Fibroblast of peridontal ligament (primary cell): ENCODE measurements around the gene SMIM5.

Source experiments
- DNase-seq: peaks from one replicate; pipeline ENCODE4 v3.0.0-alpha.2; 2010; ENCODE audit errors: extremely low read depth

The SMIM5 gene

DNA sequence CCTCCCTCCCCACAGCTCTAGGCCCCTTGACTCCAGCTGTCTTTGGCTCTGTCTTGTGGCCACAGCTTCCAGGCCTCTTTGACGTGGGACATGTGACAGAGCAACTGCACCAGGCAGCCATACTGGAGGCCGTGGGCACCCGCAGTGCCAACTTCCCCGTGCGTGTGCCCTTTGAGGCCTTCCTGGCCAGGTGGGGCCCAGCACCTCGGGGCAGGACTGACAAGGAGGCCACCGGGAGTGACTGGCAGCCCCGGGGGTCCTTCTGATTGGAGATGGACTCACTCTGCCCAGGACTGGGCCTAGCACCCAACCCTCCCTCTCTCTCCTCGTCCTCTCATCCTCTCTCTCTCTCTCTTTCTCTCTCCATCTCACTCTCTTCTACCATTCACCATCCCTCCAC is 30.1 kb upstream of the SMIM5 start:
- DNase-seq, result no peak

DNA sequence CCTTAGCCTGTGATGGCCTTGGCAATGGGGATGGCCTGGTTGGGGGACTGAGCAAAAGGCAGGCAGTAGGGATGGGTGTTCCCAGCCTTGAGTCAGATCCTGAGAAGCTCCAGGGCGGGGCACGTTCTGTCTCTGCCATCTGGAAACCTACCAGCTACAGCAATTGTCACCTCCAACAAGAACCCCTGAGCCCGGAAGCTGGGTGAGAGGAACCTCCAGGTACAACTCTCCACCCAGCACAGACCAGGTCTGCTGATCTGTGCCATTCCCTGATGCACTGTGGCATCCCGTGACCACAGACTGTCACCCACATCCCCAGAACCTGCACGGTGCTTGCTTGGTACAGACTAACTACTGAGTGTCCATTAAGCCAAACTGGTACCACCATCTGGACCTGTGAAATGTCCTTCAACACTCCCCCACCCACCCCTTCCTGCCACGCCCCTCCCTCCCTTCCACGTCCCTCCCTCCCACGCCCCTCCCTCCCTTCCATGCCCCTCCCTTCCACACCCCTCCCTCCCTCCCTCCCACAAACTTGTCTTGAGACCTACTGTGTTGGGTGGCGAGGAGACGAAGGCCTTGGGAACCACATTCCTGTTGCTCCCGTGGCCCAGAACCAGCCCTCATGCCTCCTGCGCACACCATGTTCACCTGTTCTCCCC is 29.1 kb upstream of the SMIM5 start:
- DNase-seq, result no peak

GRCh38 chr17:75605790-75606189 is 27.4 kb upstream of the SMIM5 start:
- DNase-seq, result no peak

GRCh38 chr17:75607086-75607485 is 26.1 kb upstream of the SMIM5 start:
- DNase-seq, result no peak

DNA sequence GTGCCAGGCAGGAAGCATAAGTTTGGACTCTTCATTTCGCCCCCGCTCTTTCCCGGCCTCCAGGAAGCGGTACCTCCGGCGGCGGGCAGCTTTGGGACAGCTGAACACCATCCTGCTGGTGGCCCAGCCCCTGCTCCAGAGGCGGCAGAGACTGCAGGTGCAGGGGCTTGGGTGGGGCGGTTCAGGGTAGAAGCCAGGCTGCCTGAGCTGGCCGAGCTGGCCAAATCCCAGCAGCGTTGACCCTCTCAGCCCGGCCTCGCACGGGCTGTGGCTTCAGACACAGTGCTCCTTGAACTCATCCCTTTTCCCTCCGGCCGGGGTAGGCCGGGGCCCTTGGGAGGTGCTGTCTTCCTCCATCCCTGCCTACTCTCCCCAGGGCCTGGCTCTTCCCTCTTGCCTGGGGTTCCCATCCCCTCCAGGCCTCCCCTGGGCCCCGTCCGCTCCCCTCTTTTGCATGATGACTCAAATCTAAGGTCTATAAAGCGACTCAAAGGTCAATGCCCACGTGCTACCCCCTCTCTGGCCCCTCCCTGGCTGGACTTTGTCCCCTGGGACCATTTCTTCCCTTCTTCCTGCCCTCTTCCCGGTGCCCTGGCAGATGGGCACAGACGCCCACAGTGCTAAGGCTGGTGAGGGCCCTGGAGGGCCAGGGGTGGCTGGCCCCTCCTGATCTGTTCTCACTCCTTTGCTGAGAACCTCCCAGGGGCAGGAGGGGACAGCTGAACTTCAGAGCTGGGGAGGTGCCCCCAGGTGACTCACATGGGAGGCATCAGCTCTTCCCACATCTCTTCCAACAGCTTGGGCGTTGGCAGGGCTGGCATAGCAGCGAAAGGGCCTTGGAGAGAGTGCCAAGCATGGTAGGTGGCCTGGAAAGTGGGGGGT is 22.9 kb upstream of the SMIM5 start:
- DNase-seq, result no peak

DNA sequence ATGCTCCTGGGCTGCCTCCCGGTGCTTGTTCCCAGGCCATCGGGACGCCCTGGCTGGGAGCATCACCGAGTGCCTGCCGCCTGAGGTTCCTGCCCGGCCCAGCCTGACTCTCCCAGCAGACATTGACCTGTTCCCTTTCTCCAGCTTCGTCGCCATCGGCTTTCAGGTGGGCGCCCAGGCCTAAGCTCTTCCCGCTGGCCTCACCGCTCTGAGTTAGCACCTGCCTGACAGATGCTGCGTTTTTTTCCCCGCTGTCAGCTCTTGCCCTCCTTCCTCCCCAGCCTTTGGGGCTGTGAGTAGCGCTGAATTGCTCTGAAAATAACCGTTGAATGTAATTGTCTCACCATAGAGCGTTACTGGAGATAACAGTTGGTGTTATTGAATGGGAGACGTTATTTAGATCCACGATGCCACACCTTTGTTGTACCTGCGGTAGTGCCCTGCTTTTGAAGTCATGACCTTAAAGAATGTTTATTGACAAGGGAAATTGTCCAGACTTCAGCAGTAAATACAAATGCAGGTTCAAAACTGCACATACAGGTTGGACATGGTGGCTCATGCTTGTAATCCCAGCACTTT is 21.3 kb upstream of the SMIM5 start:
- DNase-seq, result no peak

DNA sequence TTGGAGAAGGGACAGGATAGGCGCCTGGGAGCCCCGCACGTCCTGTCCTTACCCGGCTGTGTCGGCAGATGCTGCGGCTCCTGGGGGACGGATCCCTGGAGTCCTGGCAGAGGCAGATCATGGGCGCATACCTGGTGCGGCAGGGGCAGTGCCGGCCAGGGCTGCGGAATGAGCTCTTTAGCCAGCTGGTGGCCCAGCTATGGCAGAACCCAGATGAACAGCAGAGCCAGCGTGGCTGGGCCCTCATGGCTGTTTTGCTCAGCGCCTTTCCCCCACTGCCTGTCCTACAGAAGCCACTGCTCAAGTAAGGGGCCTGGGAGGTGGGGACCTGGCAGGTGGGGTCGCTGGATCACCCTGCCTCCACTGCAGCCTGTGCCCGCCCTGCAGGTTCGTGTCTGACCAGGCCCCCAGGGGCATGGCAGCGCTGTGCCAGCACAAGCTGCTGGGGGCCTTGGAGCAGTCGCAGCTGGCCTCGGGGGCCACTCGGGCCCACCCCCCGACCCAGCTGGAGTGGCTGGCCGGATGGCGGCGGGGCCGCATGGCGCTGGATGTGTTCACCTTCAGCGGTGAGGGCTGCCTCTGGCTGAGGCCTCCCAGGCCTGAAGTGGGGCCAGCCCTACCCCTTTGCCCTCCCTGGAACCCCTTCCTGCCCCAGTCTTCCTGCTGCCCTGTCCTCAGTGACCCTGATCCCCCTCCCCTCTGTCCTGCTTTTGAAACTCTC is 20.2 kb upstream of the SMIM5 start:
- DNase-seq, result no peak

GRCh38 chr17:75614006-75614405 is 19.2 kb upstream of the SMIM5 start:
- DNase-seq, result no peak

DNA sequence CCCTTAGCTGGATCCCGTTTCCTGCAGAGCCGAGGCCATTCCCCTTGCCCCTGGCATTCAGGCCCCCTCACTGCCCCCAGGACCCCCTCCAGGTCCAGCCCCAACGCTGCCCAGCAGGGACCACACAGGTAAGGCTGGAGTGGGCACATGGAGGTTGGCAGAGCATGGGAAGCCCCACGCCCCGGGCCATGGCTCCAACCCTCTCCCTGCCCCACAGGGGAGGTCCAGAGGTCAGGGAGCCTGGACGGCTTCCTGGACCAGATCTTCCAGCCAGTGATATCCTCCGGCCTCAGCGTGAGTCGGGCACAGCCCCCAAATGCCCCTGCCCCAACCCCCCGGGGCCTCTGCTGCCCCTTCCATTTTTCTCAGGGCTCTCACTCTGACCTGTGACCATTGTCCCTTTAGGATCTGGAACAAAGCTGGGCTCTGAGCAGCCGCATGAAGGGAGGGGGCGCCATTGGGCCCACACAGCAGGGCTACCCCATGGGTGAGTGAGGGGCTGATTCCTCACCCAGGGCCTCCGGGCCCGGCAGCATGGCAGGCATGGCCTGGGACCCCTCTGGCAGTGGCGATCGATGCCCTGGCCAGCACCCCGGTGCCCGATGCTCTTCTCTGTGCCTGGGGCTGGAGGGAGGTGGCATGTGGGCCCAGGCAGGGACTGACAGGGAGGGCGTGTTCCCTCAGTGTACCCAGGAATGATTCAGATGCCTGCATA is 18.5 kb upstream of the SMIM5 start:
- DNase-seq, result no peak

DNA sequence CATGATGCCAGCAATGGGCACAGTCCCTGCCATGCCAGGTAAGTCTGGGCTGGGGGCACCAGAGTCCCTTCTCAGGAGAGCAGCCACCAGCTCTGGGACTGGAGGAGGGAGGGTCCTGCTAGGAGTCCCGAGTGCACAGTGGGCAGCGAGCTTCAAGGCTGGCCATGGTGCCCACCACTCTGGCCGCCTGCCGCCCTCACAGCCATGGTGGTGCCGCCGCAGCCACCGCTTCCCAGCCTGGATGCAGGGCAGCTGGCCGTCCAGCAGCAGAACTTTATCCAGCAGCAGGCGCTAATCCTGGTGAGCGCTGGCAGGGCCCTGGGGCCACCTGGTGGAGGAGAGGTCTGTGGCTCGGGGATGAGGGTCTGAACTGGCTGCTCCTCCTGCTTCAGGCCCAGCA is 17.9 kb upstream of the SMIM5 start:
- no peak for DNase-seq

- no peak for DNase-seq
Observed at GRCh38 chr17:75616521-75617122, 16.6 kb upstream of the SMIM5 start.

- DNase-seq, result no peak
Observed at GRCh38 chr17:75617218-75617617, 16.0 kb upstream of the SMIM5 start.

GRCh38 chr17:75617675-75618074 is 15.6 kb upstream of the SMIM5 start:
- DNase-seq, result no peak

DNA sequence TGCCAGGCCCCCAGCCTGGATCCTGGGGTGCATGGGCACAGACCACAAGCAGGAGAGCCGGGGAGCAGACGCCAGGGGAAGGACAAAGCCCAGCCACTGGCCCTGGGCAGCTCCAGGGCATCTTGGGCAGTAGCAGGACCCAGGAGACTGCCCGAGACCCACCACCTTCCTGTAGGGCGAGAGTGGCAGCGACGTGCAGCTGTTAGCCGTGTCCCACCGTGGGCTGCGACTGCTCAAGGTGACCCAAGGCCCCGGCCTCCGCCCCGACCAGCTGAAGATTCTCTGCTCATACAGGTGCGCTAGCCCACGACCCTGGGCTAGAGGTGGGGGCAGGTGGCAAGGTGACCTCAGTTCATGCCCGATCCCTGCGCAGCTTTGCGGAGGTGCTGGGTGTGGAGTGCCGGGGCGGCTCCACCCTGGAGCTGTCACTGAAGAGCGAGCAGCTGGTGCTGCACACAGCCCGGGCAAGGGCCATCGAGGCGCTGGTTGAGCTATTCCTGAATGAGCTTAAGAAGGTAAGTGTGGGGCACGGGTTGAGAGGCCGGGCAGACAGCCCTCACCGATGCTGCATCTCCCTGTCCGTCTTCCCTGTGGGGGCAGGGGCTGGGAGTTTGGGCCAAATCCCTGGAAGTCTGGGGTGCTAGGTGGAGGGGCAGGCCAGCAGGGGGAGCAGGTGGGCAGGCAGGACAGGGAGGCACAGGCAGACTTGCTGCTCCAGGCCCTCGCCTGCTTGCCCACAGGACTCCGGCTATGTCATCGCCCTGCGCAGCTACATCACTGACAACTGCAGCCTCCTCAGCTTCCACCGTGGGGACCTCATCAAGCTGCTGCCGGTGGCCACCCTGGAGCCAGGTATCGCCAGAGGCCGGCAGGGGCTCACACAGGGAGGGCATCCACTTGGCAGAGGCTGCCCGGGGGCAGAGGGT is 13.5 kb upstream of the SMIM5 start:
- DNase-seq, result peak; percentile 10

DNA sequence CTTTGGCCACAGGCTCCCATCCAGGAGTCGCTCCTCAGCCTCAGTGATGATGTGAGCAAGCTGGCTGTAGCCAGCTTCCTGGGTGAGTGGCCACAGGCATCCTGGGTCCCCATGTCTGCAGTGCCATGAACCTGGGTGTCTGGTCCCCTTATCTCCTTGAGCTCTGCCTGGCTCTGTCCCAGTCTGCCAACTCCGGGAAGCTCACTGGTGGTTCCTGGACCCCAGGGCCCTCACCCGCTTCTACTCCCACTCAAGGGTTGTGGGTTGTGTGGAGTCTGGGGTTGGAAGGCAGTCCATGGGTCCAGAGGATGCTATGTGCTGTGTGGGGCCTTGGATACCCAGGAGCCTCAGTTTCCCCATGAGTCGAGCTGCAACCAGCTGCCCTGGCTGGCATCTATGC is 11.7 kb upstream of the SMIM5 start:
- no peak for DNase-seq

- DNase-seq, result no peak
Observed at GRCh38 chr17:75622076-75622475, 11.2 kb upstream of the SMIM5 start.

GRCh38 chr17:75622771-75623273 is 10.4 kb upstream of the SMIM5 start:
- DNase-seq, result no peak

DNA sequence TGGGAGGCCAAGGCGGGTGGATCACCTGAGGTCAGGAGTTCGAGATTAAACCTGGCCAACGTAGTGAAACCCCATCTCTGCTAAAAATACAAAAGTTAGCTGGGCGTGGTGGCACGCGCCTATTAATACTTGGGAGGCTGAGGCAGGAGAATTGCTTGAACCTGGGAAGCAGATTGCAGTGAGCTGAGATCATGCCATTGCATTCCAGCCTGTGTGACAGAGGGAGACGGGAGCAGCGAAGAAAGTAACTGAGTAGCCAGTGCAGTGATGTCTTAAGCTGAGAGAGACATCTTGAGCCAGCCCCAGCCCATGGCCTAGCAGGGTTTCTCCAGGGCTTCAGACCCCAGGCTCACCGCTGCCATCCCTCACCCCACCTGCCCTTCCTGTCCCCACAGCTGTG is 9.8 kb upstream of the SMIM5 start:
- DNase-seq, result no peak

GRCh38 chr17:75624021-75624420 is 9.2 kb upstream of the SMIM5 start:
- no peak for DNase-seq
